ENCODE measurements around the gene ANKRD12.
A peak's percentile ranks its signal among the peaks of the same experiment; 100 is the strongest.

ANKRD12 gene

GRCh38 chr18:9105420-9105819 is 31.2 kb upstream of the ANKRD12 start:
- no peak for DNase-seq (ENCODE audit: insufficient read length, low spot score)
- FAIRE-seq, result no peak

- FAIRE-seq, result no peak
- no peak for DNase-seq (ENCODE audit: insufficient read length, low spot score)
These were observed 30.5 kb upstream of the ANKRD12 start for GRCh38 chr18:9106094-9106493.

- DNase-seq (ENCODE audit: insufficient read length, low spot score) (no peak), FAIRE-seq (no peak)
These were observed 29.6 kb upstream of the ANKRD12 start for GRCh38 chr18:9106800-9107584.

- no peak for FAIRE-seq
- no peak for DNase-seq (ENCODE audit: insufficient read length, low spot score)
These were observed 27.7 kb upstream of the ANKRD12 start for GRCh38 chr18:9108911-9109310.

GRCh38 chr18:9109523-9109922 is 27.1 kb upstream of the ANKRD12 start:
- no peak for FAIRE-seq
- DNase-seq (ENCODE audit: insufficient read length, low spot score), result no peak

GRCh38 chr18:9113468-9114149 is 23.0 kb upstream of the ANKRD12 start:
- DNase-seq (ENCODE audit: insufficient read length, low spot score) (no peak), FAIRE-seq (no peak)

GRCh38 chr18:9115984-9116383 is 20.6 kb upstream of the ANKRD12 start:
- FAIRE-seq (no peak), DNase-seq (ENCODE audit: insufficient read length, low spot score) (no peak)

- DNase-seq (ENCODE audit: insufficient read length, low spot score) (no peak), FAIRE-seq (no peak)
These were observed 18.4 kb upstream of the ANKRD12 start for GRCh38 chr18:9117980-9118841.

- FAIRE-seq (no peak), DNase-seq (ENCODE audit: insufficient read length, low spot score) (no peak)
These were observed 15.8 kb upstream of the ANKRD12 start for GRCh38 chr18:9120796-9121195.

GRCh38 chr18:9123520-9123919 is 13.1 kb upstream of the ANKRD12 start:
- FAIRE-seq, result no peak
- DNase-seq (ENCODE audit: insufficient read length, low spot score), result no peak

GRCh38 chr18:9124824-9125223 is 11.8 kb upstream of the ANKRD12 start:
- FAIRE-seq, result no peak

GRCh38 chr18:9126337-9126736 is 10.2 kb upstream of the ANKRD12 start:
- FAIRE-seq (no peak), DNase-seq (ENCODE audit: insufficient read length, low spot score) (no peak)

More at GRCh38 chr18:9124824-9125223, 11.8 kb upstream of the ANKRD12 start:
- DNase-seq (ENCODE audit: insufficient read length, low spot score), result no peak

- no peak for DNase-seq (ENCODE audit: insufficient read length, low spot score)
- no peak for FAIRE-seq
These were observed 6.4 kb upstream of the ANKRD12 start for GRCh38 chr18:9130195-9130594.

- DNase-seq (ENCODE audit: insufficient read length, low spot score) (no peak), FAIRE-seq (no peak)
These were observed 5.8 kb upstream of the ANKRD12 start for GRCh38 chr18:9130806-9131205.

GRCh38 chr18:9132628-9133027 is 4.0 kb upstream of the ANKRD12 start:
- FAIRE-seq (no peak), DNase-seq (ENCODE audit: insufficient read length, low spot score) (no peak)

GRCh38 chr18:9133225-9133624 is 3.4 kb upstream of the ANKRD12 start:
- DNase-seq (ENCODE audit: insufficient read length, low spot score) (no peak), FAIRE-seq (no peak)

- no peak for DNase-seq (ENCODE audit: insufficient read length, low spot score)
- FAIRE-seq, result no peak
These were observed 1.3 kb upstream of the ANKRD12 start for GRCh38 chr18:9135081-9135911.

- FAIRE-seq (no peak), DNase-seq (ENCODE audit: insufficient read length, low spot score) (peak; percentile 14)
These were observed 668 bp upstream of the ANKRD12 start for GRCh38 chr18:9135912-9136314.

GRCh38 chr18:9137168-9138066 is 836 bp downstream of the ANKRD12 start:
- DNase-seq (ENCODE audit: insufficient read length, low spot score) (peak; percentile 51), FAIRE-seq (no peak)

Data from HTR-8/SVneo (cell line).